HG02642 (cell line): ENCODE measurements around the gene UPF2.

Source experiments
- ATAC-seq: cut with Tn5 transposase; IDR thresholded peaks from one replicate; pipeline ENCODE4 v1.9.1; 2021; ENCODE audit warnings: mild to moderate bottlenecking; ENCODE audit not compliant: unreplicated experiment, poor library complexity

UPF2 gene

GRCh38 chr10:11887381-11888227 lies 155.0 kb downstream of the UPF2 start:
- no peak for ATAC-seq

GRCh38 chr10:11886851-11887250 lies 155.8 kb downstream of the UPF2 start:
- no peak for ATAC-seq

DNA sequence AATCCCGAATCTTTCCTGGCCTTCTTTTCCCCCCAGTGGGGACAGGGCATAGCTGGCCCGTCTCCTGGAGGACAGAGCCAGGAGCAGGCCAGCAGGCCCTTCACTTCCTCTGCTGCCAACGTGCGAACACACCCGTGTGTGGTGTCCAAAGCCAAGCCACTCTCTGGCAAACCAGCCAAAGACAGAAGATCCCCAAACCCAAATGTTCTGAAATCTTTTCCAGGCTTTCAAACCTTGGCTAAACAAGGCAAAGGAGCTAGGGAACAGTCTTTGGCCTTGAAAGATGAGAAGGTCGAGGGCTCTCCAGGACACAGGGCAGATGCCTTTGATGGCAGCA lies 156.5 kb downstream of the UPF2 start:
- ATAC-seq, result no peak

DNA sequence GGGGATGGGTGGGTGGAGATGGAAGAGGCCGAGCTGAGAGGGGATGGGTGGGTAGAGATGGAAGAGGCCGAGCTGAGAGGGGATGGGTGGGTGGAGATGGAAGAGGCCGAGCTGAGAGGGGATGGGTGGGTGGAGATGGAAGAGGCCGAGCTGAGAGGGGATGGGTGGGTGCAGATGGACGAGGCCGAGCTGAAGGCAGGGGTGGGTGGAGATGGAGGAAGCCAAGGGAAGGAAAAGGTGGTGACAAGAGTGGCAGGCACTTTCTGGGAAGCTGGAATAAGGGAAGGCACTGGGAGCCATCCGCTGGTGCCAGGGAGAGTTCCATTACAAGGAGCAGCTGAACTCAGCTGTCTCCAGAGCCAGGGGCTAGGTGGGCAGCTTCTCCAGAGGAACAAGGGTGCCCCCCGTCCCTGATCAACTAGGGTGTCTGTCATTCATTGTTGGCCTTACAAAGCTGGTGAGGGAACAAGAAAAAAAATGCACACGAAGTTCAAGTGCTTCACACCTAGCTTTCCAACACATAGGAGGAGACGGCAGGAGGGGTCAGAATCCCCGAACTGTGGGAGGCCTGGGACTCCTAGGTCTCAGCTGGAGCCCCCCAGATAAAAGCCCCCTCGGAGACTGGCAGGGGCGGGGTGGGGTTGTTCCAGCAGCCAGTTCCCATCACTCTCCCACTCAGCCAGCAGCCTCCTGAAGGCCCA lies 157.0 kb downstream of the UPF2 start:
- no peak for ATAC-seq

DNA sequence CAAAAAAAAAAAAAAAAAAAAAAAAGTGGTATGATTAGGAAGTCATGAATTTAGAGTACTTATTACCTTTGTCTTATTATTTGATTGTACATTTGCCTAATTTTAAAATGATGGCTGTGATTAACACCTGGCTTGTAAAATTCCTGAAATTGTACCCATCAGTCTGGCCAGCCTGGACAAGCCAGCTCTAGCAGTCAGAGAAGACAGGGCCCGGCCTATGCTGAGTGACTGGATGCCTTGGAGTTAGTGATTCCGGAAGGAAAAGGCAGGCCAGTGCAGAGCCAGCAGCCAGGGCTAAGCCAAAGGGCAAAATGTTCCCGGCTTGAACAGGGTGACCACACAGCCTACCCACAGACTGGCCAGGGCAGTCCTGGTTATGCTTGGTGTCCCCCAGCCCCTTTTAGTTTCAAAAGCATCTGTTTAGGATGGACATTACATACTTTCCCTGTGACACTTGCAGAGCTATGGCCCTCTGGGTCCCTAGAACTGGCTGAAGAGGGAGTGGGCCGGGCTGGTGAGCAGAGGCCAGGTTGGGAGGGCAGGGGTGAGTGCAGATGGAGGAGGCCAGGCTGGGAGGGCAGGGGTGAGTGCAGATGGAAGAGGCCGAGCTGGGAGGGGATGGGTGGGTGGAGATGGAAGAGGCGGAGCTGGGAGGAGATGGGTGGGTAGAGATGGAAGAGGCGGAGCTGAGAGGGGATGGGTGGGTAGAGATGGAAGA lies 157.7 kb downstream of the UPF2 start:
- no peak for ATAC-seq

- ATAC-seq, result no peak
Observed at GRCh38 chr10:11882646-11883375, 159.8 kb downstream of the UPF2 start.

DNA sequence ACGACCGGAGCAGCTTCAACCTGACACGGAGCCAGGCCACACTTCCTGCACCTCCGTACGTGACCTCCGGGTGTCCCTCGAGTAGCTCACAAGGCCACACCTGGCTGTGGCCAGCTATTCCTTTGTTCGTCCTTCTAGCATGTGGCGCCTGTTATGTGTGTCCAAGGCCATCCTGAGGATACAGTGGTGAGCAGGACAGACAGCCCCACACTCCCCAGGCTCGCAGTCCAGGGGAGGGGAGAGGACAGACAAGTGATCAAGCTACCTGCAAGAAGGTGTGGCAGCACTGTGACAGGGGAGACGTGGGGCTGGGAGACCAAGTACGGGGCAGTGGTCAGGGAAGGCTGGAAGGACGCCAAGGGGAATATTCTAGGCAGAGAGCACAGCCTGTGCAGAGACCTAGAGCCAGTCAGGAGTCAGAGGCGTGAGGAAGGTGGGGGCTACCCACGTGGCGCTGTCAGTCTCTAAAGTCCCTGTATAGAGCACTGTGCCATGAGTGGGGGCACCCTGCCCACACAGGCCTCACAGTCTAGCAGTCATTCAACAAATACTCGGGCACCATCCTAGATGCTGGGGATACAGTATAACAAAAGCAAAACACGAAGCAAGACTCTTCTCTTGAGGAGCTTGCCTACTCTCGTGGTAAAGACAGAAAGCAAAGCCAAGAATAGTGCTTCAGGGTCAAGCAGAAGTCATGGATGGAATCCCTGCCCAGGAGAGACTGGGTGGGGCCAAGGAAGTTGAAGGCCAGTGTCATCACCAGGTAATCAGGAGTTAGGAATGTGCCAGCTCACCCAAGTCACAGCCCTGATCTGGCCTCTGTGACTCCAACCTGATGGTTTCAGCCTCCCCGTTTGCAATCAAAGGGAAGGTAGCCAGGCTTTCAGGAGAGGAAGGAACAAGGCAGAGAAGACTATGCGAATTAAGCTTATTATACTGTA lies 160.9 kb downstream of the UPF2 start:
- ATAC-seq, result no peak

DNA sequence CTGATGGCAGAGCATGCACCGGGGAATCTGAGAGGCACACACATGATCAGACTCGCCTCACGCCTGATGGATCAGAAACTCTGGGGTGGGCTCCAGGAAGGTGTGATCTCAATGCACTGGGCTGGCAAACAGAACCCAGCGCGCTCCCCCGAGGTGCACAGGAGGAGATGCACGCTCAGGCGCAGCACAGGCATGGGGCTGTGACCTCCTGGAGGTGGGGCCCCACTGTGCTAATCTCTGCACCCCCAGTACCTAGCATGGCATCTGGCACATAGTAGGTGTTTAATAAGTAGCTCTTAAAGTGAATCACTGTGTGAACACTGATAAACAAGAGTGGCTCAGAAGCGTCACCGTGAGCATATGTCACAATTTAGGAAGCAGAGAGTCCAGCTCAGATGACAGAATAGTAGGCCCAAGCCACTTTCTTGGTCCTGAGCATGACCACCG lies 161.6 kb downstream of the UPF2 start:
- ATAC-seq, result no peak

DNA sequence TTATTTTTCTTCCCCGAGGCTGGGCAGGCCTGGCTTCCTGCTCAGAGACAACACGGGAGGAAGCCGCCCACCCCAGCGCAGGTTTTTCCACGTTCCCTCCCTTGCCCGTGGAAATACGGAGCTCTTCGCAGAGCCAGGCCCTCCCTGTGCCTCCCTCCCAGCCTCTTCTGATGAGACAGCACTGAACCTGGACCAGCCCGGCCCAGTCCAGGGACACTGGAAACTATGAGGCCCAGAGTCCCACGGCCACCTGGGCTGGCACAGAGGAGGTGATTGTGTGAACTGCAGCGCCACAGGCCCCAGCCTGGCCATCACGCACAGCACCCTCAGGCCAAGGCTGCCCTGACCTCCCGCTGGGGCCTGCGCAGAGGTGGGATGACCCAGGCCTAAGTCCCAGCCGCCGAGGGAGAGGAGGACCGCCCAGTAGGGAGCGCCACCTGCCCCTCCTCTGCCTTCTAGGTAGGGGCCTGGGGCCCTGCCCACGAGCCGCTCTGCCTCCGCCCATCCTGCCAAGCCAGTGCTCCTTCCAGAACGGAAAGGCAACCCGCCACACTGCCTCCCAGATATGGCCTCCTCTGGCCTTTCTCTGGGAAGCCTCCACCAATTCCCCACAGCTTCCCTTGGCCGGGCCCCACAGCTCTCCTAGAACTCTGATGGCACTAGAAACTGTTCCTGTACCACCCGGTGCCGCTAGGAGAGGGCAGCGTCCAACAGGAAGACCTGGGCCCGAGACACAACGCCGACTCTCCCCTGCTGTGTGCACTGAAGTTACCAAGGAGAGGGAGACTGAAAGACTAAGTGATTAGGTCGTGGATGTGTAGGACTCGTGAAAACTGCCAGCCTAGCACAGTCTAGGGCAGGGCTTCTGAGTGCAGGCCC lies 162.2 kb downstream of the UPF2 start:
- ATAC-seq, result no peak

- ATAC-seq, result no peak
Observed at GRCh38 chr10:11879387-11880094, 163.1 kb downstream of the UPF2 start.

DNA sequence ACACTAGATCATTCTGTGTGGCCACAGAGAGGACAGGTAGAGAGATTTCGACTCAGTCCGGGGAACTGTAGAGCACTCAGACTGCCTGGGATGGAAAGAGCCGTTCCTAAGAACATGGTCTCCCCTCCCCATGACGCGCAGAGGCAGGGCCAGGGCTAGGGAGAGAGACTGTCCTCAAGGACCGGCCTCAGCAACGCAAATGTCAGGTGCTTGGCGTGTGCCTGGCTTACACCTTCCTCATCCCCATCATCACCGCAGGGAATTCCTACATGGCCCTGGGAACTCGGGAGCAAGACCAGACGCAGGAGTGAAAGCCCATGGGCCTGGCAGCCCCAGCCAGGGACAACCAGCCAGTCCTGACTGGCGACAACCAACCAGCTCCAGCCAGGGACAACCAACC lies 163.8 kb downstream of the UPF2 start:
- no peak for ATAC-seq

DNA sequence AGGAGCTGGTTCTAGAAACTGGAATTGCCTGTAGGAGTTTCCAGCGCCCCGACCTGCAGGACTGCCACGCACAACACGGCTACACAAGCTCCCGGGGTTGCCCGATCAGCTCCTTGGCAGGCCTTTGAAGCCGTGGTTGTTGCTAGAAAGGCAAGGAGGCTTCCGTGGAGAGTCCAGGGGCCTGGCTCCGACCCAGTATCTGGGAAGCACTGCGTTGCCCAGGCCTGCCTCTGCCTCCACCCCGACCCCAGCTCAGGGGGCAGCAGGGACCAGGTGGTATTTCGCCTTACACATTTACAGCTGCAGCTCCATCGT lies 165.1 kb downstream of the UPF2 start:
- no peak for ATAC-seq

- ATAC-seq, result no peak
Observed at GRCh38 chr10:11876805-11877590, 165.6 kb downstream of the UPF2 start.

DNA sequence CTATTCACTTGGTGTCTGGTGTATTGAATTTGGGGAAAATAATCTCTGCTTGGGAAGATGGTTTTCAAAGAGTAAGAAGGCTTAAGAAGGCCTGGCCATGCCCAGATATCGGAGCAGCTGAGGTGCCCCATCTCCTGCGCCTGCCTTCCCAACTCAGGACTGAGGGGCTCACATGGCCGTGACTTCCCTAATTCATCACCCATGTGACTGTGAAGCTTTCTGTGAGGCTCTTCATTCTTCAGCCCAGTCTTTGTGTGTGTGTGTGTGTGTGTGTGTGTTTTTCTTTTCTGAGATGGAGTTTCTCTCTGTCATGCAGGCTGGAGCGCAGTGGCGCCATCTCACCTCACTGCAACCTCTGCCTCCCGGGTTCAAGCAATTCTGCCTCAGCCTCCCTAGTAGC lies 166.3 kb downstream of the UPF2 start:
- no peak for ATAC-seq

GRCh38 chr10:11875494-11876281 lies 166.9 kb downstream of the UPF2 start:
- no peak for ATAC-seq
